Measurements from ENCODE around the gene HLCS.

DNA sequence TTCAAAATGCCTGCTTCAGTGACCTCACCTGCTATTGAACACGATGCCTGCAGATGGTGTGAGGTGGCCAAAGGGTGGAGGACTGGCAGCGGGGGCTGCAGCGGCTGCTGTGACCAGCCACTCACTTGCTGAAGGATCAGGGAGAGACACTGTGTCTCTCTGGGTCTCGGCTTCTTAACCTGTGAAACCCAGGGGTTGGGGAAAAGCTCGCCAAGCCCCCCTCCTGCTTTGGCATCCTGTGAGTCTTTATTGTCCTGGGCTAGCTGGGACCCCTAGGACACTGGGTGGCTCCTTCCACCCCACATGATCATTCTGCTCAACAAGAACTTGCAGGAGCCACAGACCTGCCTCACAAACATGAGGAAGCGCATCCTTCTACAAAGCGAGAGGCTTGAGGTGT, 154.7 kb downstream of the HLCS start:
- TF ChIP-seq, protein P1, sequence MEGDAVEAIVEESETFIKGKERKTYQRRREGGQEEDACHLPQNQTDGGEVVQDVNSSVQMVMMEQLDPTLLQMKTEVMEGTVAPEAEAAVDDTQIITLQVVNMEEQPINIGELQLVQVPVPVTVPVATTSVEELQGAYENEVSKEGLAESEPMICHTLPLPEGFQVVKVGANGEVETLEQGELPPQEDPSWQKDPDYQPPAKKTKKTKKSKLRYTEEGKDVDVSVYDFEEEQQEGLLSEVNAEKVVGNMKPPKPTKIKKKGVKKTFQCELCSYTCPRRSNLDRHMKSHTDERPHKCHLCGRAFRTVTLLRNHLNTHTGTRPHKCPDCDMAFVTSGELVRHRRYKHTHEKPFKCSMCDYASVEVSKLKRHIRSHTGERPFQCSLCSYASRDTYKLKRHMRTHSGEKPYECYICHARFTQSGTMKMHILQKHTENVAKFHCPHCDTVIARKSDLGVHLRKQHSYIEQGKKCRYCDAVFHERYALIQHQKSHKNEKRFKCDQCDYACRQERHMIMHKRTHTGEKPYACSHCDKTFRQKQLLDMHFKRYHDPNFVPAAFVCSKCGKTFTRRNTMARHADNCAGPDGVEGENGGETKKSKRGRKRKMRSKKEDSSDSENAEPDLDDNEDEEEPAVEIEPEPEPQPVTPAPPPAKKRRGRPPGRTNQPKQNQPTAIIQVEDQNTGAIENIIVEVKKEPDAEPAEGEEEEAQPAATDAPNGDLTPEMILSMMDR (IDR thresholded peaks at IDR 0.05) = no peak
- TF ChIP-seq POLR2A (IDR thresholded peaks at IDR 0.05) = no peak

Data from right lobe of liver (tissue), 4 donors.